PC-9 (cell line): ENCODE data around the gene LRFN5. TPM values are rescaled to one million over a fixed set of nuclear protein-coding genes. Genes with fewer than 3 reads are reported as not detected.

ENCODE experiments used
- BruUV-seq: library from RNA; stranded (reverse); fragments of 400-500 nt; replicated peaks from 2 replicates; lab custom pipeline; 2021; lab: Mats Ljungman, UMichigan
- CTCF ChIA-PET: fragments of 300-600 bp; sonication (Branson Sonifier 250); formaldehyde crosslinking; loops from one replicate; lab custom pipeline; 2022; ENCODE audit warnings: antibody characterized with exemption; lab: Charles Lee
- POLR2A ChIA-PET: fragments of 300-600 bp; sonication (Branson Sonifier 250); formaldehyde crosslinking; loops from one replicate; lab custom pipeline; 2022; ENCODE audit warnings: antibody characterized with exemption; ENCODE audit not compliant: unreplicated experiment; lab: Charles Lee
- DNase-seq, 2 experiments: peaks; one replicate each; pipeline versions ENCODE4 v3.0.0 to v3.0.0-alpha.2; 2015 to 2022; ENCODE audit warnings: mixed read lengths in 1 of 2
- H2AFZ ChIP-seq: fragments of 200-600 bp; sonication (generic); 2 replicates; pipeline ENCODE4 v1.8.1; 2017; ENCODE audit warnings: antibody characterized with exemption
- H3F3A ChIP-seq: fragments of 200-600 bp; sonication (generic); 2 replicates; pipeline ENCODE4 v1.8.1; 2017; ENCODE audit warnings: antibody characterized with exemption, mild to moderate bottlenecking, low read depth; ENCODE audit not compliant: insufficient read depth
- H3K27ac ChIP-seq: fragments of 200-600 bp; sonication (generic); 2 replicates; pipeline ENCODE4 v1.6.1; 2016; ENCODE audit warnings: mixed run types
- H3K27me3 ChIP-seq: fragments of 200-600 bp; sonication (generic); 2 replicates; pipeline ENCODE4 v1.6.1; 2016; ENCODE audit warnings: low read depth, mixed run types; ENCODE audit not compliant: insufficient read depth
- H3K36me3 ChIP-seq: fragments of 200-600 bp; sonication (generic); 2 replicates; pipeline ENCODE4 v1.6.1; 2016; ENCODE audit warnings: low read depth, mixed run types
- H3K4me1 ChIP-seq: fragments of 200-600 bp; sonication (generic); replicated peaks from 2 replicates; pipeline ENCODE4 v1.6.1; 2016; ENCODE audit warnings: mixed run types; ENCODE audit not compliant: insufficient read depth
- H3K4me2 ChIP-seq: fragments of 200-600 bp; sonication (generic); 2 replicates; pipeline ENCODE4 v1.6.1; 2017; ENCODE audit warnings: mixed run types
- H3K4me3 ChIP-seq: fragments of 200-600 bp; sonication (generic); 2 replicates; pipeline ENCODE4 v1.6.1; 2016; ENCODE audit warnings: mixed run types
- H3K79me2 ChIP-seq: fragments of 200-600 bp; sonication (generic); 2 replicates; pipeline ENCODE4 v1.6.1; 2017; ENCODE audit warnings: low read depth, mixed run types
- H3K9me2 ChIP-seq: fragments of 200-600 bp; sonication (generic); 2 replicates; pipeline ENCODE4 v1.8.1; 2017; ENCODE audit warnings: mild to moderate bottlenecking; ENCODE audit not compliant: insufficient read depth
- H3K9me3 ChIP-seq: fragments of 200-600 bp; sonication (generic); 2 replicates; pipeline ENCODE4 v1.8.1; 2016; ENCODE audit warnings: low read depth; ENCODE audit not compliant: insufficient read depth
- H4K20me1 ChIP-seq: fragments of 200-600 bp; sonication (generic); 2 replicates; pipeline ENCODE4 v1.8.1; 2017; ENCODE audit not compliant: insufficient read depth
- EZH2 ChIP-seq: fragments of 200-600 bp; sonication (generic); IDR thresholded peaks from 2 replicates; pipeline ENCODE4 v1.8.0; 2017; ENCODE audit warnings: antibody characterized with exemption, low read depth
- intact Hi-C: fragments of 100-400 bp; cut with micrococcal nuclease; formaldehyde crosslinking; loops from one replicate; pipeline ENCODE4 v1.10.0; 2022; ENCODE audit not compliant: unreplicated experiment
- total RNA-seq: library from RNA; stranded (reverse); gene quantifications from 2 replicates; pipeline ENCODE4 v1.2.3, GENCODE V29; 2021
- TF ChIP-seq, protein P1 (sequence below): fragments of 200-600 bp; sonication (generic); conservative IDR thresholded peaks from 2 replicates; pipeline ENCODE4 v1.6.1; 2017; ENCODE audit warnings: mixed run types, antibody characterized with exemption, mild to moderate bottlenecking, moderate library complexity

Gene LRFN5
- total RNA-seq, 1 experiment from 2014 or later, result not detected

- DNase-seq, result no peak
- no peaks in the 10 kb centered on the region for H3K79me2 ChIP-seq
- no peak for TF ChIP-seq EZH2
- TF ChIP-seq, protein P1, sequence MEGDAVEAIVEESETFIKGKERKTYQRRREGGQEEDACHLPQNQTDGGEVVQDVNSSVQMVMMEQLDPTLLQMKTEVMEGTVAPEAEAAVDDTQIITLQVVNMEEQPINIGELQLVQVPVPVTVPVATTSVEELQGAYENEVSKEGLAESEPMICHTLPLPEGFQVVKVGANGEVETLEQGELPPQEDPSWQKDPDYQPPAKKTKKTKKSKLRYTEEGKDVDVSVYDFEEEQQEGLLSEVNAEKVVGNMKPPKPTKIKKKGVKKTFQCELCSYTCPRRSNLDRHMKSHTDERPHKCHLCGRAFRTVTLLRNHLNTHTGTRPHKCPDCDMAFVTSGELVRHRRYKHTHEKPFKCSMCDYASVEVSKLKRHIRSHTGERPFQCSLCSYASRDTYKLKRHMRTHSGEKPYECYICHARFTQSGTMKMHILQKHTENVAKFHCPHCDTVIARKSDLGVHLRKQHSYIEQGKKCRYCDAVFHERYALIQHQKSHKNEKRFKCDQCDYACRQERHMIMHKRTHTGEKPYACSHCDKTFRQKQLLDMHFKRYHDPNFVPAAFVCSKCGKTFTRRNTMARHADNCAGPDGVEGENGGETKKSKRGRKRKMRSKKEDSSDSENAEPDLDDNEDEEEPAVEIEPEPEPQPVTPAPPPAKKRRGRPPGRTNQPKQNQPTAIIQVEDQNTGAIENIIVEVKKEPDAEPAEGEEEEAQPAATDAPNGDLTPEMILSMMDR, result no peak
- no peak overlapping the region for H2AFZ ChIP-seq
- ChIA-PET CTCF (no interaction called here), POLR2A (no interaction called here)
- no peak overlapping the region for H3K4me3 ChIP-seq
- no peaks in the 10 kb centered on the region for H3F3A ChIP-seq
- no TSS peak for BruUV-seq
- H3K36me3 ChIP-seq, result no peaks in the 10 kb centered on the region
- no peaks in the 10 kb centered on the region for H4K20me1 ChIP-seq
- H3K4me2 ChIP-seq, result no peak overlapping the region
- H3K9me3 ChIP-seq, result no peaks in the 10 kb centered on the region
- no peaks in the 10 kb centered on the region for H3K9me2 ChIP-seq
- H3K27ac ChIP-seq, result no peak overlapping the region
- intact Hi-C loops, result no loop called here
- H3K4me1 ChIP-seq, result no peaks in the 10 kb centered on the region
- no peaks in the 10 kb centered on the region for H3K27me3 ChIP-seq
These were observed 268.4 kb downstream of the LRFN5 start for GRCh38 chr14:41875116-41875515.

DNA sequence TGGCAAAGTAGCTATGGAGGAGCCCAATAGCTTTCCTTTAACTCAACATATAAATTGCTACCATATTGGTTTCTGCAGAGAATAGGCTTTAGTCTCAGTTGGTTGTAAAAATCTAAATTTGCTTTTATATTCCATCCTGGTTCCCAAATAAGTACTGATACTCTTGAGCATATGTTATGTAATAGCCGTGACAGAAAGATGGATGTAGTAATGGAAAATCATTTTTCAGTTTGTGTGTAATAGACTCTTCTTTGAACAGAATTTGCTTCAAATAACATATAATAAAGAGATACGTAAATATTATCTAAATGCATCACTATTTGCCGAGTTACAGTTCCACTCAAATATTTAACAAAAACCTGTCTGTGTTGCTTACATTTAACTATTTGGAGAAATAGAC lies 271.6 kb downstream of the LRFN5 start:
- intact Hi-C loops, result no loop called here
- Histone ChIP-seq H3K36me3 (no peaks in the 10 kb centered on the region), H4K20me1 (no peaks in the 10 kb centered on the region), H2AFZ (no peak overlapping the region), H3K79me2 (no peaks in the 10 kb centered on the region), H3K9me2 (no peaks in the 10 kb centered on the region), H3K4me1 (no peaks in the 10 kb centered on the region), H3K27me3 (no peaks in the 10 kb centered on the region), H3F3A (no peaks in the 10 kb centered on the region), H3K4me2 (no peak overlapping the region), H3K4me3 (no peak overlapping the region), H3K9me3 (no peaks in the 10 kb centered on the region), H3K27ac (no peak overlapping the region)
- POLR2A ChIA-PET, result no interaction called here
- CTCF ChIA-PET, result no interaction called here
- no peak for DNase-seq
- TF ChIP-seq EZH2, result no peak
- TF ChIP-seq, protein P1, result no peak
- no TSS peak for BruUV-seq

DNA sequence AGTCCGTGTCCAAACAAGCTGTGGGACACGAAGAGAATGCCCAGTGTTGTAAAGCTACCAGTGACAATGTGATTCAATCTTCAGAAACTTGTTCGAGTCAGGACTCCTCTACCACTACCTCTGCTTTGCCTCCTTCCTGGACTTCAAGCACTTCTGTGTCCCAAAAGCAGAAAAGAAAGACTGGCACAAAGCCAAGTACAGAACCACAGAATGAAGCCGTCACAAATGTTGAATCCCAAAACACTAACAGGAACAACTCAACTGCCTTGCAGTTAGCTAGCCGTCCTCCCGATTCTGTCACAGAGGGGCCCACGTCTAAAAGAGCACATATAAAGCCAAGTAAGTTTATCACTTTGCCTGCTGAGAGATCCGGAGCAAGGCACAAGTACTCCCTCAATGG lies 284.9 kb downstream of the LRFN5 start:
- intact Hi-C loops, result no loop called here
- no TSS peak for BruUV-seq
- TF ChIP-seq, protein P1, result no peak
- Histone ChIP-seq H2AFZ (no peak overlapping the region), H3K9me2 (no peaks in the 10 kb centered on the region), H3K27me3 (no peaks in the 10 kb centered on the region), H3K4me1 (no peaks in the 10 kb centered on the region), H3K79me2 (no peaks in the 10 kb centered on the region), H3K4me3 (no peak overlapping the region), H3K4me2 (no peak overlapping the region), H3K27ac (no peak overlapping the region), H3F3A (no peaks in the 10 kb centered on the region), H3K9me3 (no peaks in the 10 kb centered on the region), H4K20me1 (no peaks in the 10 kb centered on the region), H3K36me3 (no peaks in the 10 kb centered on the region)
- CTCF ChIA-PET, result no interaction called here
- POLR2A ChIA-PET, result no interaction called here
- DNase-seq, result no peak
